Gastroesophageal sphincter (tissue), 3 donors: ENCODE data around the gene NT5DC1.

Experiments
- EP300 ChIP-seq: sonication (generic); formaldehyde crosslinking; IDR thresholded peaks from one replicate; pipeline ENCODE4 v1.6.1; 2017; ENCODE audit warnings: antibody characterized with exemption, mild to moderate bottlenecking
- POLR2A ChIP-seq, 2 donors: fragments of 450-650 bp; IDR thresholded peaks; one replicate each; pipeline ENCODE4 v1.6.1; 2017; ENCODE audit warnings: antibody characterized with exemption in 2 of 2, mild to moderate bottlenecking in 2 of 2, moderate library complexity in 1 of 2
- TF ChIP-seq, protein P1 (sequence below), 4 experiments: fragments of 200-600 bp in 2 of 4; fragments of 450-650 bp in 2 of 4; sonication (generic) in 1 of 4; IDR thresholded peaks; one replicate each; pipeline ENCODE4 v1.5.1; 2017 to 2019; ENCODE audit warnings: antibody characterized with exemption in 4 of 4, mild to moderate bottlenecking in 2 of 4, moderate library complexity in 2 of 4

- TF ChIP-seq EP300 (no peak), POLR2A (IDR thresholded peaks at IDR 0.05) (no peak)
- TF ChIP-seq, protein P1, sequence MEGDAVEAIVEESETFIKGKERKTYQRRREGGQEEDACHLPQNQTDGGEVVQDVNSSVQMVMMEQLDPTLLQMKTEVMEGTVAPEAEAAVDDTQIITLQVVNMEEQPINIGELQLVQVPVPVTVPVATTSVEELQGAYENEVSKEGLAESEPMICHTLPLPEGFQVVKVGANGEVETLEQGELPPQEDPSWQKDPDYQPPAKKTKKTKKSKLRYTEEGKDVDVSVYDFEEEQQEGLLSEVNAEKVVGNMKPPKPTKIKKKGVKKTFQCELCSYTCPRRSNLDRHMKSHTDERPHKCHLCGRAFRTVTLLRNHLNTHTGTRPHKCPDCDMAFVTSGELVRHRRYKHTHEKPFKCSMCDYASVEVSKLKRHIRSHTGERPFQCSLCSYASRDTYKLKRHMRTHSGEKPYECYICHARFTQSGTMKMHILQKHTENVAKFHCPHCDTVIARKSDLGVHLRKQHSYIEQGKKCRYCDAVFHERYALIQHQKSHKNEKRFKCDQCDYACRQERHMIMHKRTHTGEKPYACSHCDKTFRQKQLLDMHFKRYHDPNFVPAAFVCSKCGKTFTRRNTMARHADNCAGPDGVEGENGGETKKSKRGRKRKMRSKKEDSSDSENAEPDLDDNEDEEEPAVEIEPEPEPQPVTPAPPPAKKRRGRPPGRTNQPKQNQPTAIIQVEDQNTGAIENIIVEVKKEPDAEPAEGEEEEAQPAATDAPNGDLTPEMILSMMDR (IDR thresholded peaks at IDR 0.05): no peak
Measured at GRCh38 chr6:116087437-116088027, 13.1 kb upstream of the NT5DC1 start.
